ENCODE data around the gene TMX1. TPM values are rescaled to one million over a fixed set of nuclear protein-coding genes. Genes with fewer than 3 reads are reported as not detected.

The TMX1 gene
- total and polyA plus RNA-seq, 2 of the 8 experiments (the other 6 are each of a cell fraction or from before 2014, with no cell fraction given), result 26.6 to 84.0 TPM

GRCh38 chr14:51251486-51251885 is 11.4 kb downstream of the TMX1 start:
- WGBS, 2 experiments (ENCODE audit: extremely low coverage in 1 of 2, insufficient coverage in 1 of 2, insufficient read length in 1 of 2, insufficient replicate concordance in 2 of 2, low coverage in 1 of 2, low lambda C conversion rate in 2 of 2, missing lambda C conversion rate in 1 of 2), result 90% methylated on average over 4 of the region's 4 CpGs; no CpG with 5 or more reads in 1 of the 2 experiments
- no peak for TF ChIP-seq CTCF (IDR thresholded peaks at IDR 0.05; ENCODE audit: control extremely low read depth in 1 of 3, insufficient read depth in 1 of 3, low read depth in 1 of 3, low read length in 3 of 3)
- no peak for TF ChIP-seq MAFK (IDR thresholded peaks at IDR 0.05; ENCODE audit: low read depth, low read length)
- TF ChIP-seq HDAC2 (IDR thresholded peaks at IDR 0.05; ENCODE audit: borderline replicate concordance in 1 of 2, low read depth in 2 of 2, low read length in 2 of 2), result no peak
- no peak for TF ChIP-seq TBP (IDR thresholded peaks at IDR 0.05; ENCODE audit: low read depth, low read length)
- TF ChIP-seq HDAC6 (IDR thresholded peaks at IDR 0.05; ENCODE audit: low read depth, low read length), result no peak
- no peak for TF ChIP-seq TAF1 (IDR thresholded peaks at IDR 0.05; ENCODE audit: low read depth, low read length)
- no peak for TF ChIP-seq SRF (IDR thresholded peaks at IDR 0.05; ENCODE audit: low read depth, low read length)
- no peak for TF ChIP-seq SAP30 (IDR thresholded peaks at IDR 0.05; ENCODE audit: insufficient read depth, insufficient replicate concordance, low read length)
- no peak for TF ChIP-seq BACH1 (IDR thresholded peaks at IDR 0.05; ENCODE audit: low read length)
- TF ChIP-seq ASH2L (IDR thresholded peaks at IDR 0.05; ENCODE audit: low read length), result no peak
- no peak for TF ChIP-seq TCF12 (IDR thresholded peaks at IDR 0.05; ENCODE audit: low read depth, low read length)
- TF ChIP-seq TEAD4 (IDR thresholded peaks at IDR 0.05; ENCODE audit: low read depth, low read length), result no peak
- TF ChIP-seq KDM5A (IDR thresholded peaks at IDR 0.05; ENCODE audit: low read length), result no peak

More at GRCh38 chr14:51251486-51251885, 11.4 kb downstream of the TMX1 start:
- Histone ChIP-seq H2AFZ (ENCODE audit: low read length) (no peak overlapping the region), H3K4ac (replicated peaks; ENCODE audit: insufficient read length, low read depth, low read length) (no peak overlapping the region), H3K18ac (ENCODE audit: extremely low read depth, low read length) (no peak overlapping the region), H3K9me3 (ENCODE audit: insufficient read depth in 2 of 2, low read depth in 1 of 2, low read length in 1 of 2) (no peaks in the 10 kb centered on the region), H3K36me3 (ENCODE audit: control insufficient read depth in 2 of 4, insufficient read depth in 4 of 4, low read length in 3 of 4) (peaks cover 21 to 100% (median 69%) of the 10 kb centered on the region in 4 experiments), H3K23me2 (ENCODE audit: low read depth, low read length) (no peaks in the 10 kb centered on the region), H4K8ac (ENCODE audit: extremely low read depth, insufficient read depth, low read length) (no peak overlapping the region), H2BK20ac (ENCODE audit: low read length) (no peak overlapping the region), H2BK5ac (ENCODE audit: low read depth, low read length) (no peak overlapping the region), H3K4me2 (ENCODE audit: insufficient read depth in 1 of 2, low read depth in 2 of 2, low read length in 2 of 2) (no peak overlapping the region), H3K56ac (replicated peaks; ENCODE audit: insufficient read length, low read depth, low read length) (no peak overlapping the region), H3K27ac (ENCODE audit: low read depth, low read length) (no peak overlapping the region), H3K79me2 (ENCODE audit: control insufficient read depth in 1 of 2, insufficient read depth in 2 of 2, low read length in 2 of 2) (peaks cover 0 to 58% of the 10 kb centered on the region in 2 experiments; a peak in 3 of 4 replicates), H3K79me1 (ENCODE audit: low read depth, low read length) (no peaks in the 10 kb centered on the region), H4K91ac (replicated peaks; ENCODE audit: insufficient read length, low read length) (no peak overlapping the region), H2BK120ac (replicated peaks; ENCODE audit: low read depth, low read length) (no peak overlapping the region), H4K20me1 (replicated peaks in 1 of 2; ENCODE audit: control insufficient read depth in 1 of 2, insufficient read depth in 2 of 2, low read length in 2 of 2) (peaks cover 3 to 7% of the 10 kb centered on the region in 2 experiments), H3K4me1 (replicated peaks in 1 of 4; ENCODE audit: control insufficient read depth in 3 of 4, insufficient read depth in 4 of 4, low read length in 3 of 4) (no peaks in the 10 kb centered on the region), H3K4me3 (ENCODE audit: extremely low read depth in 1 of 4, insufficient read depth in 2 of 4, low read depth in 3 of 4, low read length in 4 of 4) (no peak overlapping the region), H4K5ac (ENCODE audit: insufficient read length, low read depth, low read length) (no peak overlapping the region), H3K14ac (ENCODE audit: insufficient read length) (no peak overlapping the region), H3K27me3 (replicated peaks in 1 of 4; ENCODE audit: control insufficient read depth in 3 of 4, extremely low read depth in 1 of 4, insufficient read depth in 3 of 4, low read length in 3 of 4) (peaks cover 0 to 1% (median 0%) of the 10 kb centered on the region in 4 experiments; a peak in 1 of 7 replicates), H2BK15ac (ENCODE audit: low read length) (no peak overlapping the region), H3K9ac (replicated peaks in 1 of 4; ENCODE audit: extremely low read depth in 1 of 4, low read depth in 3 of 4, low read length in 3 of 4) (no peak overlapping the region), H3K23ac (ENCODE audit: insufficient read length) (no peak overlapping the region), H2BK12ac (ENCODE audit: low read depth, low read length) (no peak overlapping the region), H2AK5ac (ENCODE audit: low read depth, low read length) (no peak overlapping the region)
- no peak for FAIRE-seq
- DNase-seq (ENCODE audit: low read depth in 1 of 2, low spot score in 2 of 2), result no peak
- ChIA-PET POLR2A (ENCODE audit: partially characterized antibody) (no interaction called here), CTCF (ENCODE audit: partially characterized antibody) (no interaction called here)

Measured in H1 (cell line).